T-helper 2 cell (primary cell): ENCODE results near the gene EXOC2.
"Not testable (repeated sequence)": the region's sequence is repeated elsewhere in the genome, so short reads cannot be mapped to it uniquely, and the experiment has no call there.

Experiments used
- DNase-seq, 5 experiments: peaks; one replicate each; pipeline versions ENCODE4 v3.0.0 to v3.0.0-alpha.2; 2012 to 2022

The EXOC2 gene

DNA sequence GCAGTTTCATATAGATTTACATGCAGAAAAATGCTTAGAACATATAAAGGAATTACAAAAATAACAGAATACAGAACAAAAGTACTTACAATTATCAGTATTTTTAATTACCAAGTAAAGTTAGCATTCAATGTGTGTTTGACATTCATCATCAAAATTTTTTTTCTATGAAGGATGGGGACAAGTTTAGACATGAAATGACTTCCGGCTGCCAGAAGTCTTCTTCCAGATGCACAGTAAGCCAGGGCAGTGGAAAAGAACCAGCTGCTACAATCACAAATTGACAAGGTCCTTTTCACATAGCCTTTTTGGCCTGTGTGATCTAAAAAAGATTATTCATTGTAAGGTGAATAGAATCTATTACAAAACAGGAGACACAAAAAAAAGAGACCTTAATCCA, 109.8 kb downstream of the EXOC2 start:
- no peak for DNase-seq

DNA sequence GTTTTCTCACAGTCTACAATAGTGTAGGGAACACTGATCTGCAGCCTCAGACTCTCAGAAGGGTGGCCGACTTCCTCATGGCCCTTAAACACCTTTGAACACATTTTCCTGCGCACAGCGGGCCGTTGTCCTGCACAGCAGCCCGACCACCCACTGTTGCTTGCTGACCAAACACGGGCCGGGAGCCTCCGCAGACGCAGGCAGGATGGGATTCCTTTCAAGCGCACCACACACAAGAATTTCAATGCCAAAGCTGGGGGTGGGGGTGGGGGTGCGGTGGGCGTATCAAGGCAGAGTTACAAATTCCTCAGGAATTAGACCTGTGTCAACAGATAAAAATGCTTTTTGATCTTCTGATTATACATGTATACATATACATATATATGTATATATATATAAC, 110.6 kb downstream of the EXOC2 start:
- DNase-seq, result no peak

DNA sequence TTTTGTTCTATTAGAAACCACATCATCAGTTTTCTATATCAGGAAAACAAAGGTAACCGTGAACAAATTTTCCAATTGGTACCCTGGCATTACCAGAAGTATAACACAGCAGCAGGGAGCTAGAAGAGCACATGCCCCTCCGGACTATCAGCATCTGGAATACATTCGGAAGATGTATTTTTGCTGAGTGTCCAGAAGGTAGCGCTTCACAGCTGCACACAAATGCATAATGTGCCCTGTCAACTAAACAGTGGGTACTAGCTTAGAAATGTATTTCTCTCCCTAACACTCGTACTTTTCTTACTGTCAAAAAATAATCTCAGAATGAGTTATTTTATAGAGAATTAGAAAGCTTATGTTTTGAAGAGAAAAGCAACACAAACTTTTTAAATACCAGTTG, 113.6 kb downstream of the EXOC2 start:
- no peak for DNase-seq

DNA sequence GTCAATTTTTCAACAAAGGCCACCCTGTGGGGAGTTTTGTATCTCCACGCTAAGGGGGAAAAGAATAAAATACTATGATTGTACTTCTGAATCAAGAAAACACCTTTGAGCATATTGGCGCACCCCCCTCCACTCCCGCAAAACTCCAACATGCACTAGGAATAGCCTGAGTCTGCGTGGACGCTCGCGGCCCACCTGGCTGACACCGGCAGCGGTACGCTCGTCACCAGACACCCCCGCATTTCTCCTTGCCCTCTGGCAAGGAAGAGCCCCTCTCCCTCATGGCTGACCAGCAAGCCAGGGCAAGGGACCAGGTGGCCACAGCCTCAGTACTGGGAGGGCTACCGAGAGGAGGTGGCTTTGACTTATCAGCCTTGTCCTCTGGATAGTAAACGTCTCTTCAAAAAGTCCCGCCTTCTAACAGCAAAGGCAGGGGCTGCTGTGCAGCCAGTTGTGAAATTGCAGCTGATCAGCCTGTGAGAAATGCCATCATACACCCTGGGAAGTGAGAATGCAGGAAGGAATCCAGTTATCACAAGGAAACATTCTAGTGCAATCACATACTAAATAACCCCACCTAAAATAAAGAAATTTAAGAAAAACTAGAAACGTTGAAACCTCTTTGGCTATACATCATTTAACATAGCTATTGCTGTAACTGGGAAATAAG, 120.2 kb downstream of the EXOC2 start:
- no peak for DNase-seq

DNA sequence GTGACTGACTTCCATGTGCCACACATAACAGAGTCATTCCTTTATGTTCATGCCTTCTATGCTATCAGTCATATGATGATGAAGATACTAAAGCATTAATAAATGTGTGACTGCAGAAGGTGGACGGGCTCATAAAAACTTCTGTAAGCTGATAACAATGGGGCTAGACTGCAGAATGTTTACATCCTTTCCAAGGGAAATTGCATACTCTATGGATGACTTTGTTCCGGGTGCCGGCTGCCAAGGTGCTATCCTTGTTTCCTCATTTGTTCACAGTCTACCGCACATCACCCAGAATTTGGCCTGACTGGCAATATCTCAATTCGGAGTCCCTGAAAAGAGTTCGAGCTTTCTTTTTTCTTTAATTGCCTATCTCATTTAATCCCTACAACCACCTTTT, 121.0 kb downstream of the EXOC2 start:
- DNase-seq, result no peak

DNA sequence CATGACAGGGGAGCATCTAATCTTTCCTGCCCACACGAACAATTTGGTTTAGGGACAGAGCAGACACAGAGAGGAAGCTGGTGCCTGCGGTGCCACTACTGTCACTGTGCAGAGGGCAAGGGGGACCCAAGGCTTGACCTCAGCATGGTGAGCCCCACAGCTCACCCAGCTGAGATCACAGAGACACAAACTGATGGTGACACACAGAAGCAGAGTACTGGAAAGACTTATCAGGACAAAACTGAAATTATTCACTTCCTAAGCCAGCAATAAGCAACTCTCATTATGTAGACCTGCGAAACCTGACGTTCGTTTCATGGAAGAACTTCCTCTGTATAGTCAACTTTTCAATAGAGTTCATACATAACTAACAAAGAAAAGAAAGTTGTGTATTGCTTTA, 122.1 kb downstream of the EXOC2 start:
- DNase-seq, result peak in 1 of 5 experiments; percentile 32

DNA sequence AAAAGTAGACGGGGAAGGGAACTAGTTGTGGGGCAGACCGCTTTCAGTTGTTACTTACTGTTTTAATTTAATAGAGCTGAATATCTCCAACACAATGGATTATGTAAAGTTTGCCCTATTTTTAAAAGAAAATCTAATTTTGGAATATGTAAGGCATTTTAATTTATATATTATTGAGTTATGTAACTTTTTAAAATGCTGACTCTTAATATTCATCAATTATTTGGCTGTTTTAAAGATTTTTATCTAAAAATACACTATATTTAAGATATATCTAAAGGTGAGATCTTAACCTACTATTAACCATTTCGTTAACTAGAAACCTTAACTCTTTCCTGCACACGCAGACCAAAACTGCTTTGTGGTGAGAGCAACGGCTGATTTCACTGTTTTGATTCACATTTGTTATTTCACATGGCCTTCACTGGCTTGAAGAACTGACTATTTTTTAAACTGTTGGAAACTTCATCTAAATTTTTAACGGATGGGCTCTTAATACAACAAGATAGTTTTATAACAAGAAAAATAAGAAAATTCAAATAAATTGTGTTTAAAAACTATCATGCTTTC, 123.9 kb downstream of the EXOC2 start:
- DNase-seq, result peak in 1 of 5 experiments; percentile 91

DNA sequence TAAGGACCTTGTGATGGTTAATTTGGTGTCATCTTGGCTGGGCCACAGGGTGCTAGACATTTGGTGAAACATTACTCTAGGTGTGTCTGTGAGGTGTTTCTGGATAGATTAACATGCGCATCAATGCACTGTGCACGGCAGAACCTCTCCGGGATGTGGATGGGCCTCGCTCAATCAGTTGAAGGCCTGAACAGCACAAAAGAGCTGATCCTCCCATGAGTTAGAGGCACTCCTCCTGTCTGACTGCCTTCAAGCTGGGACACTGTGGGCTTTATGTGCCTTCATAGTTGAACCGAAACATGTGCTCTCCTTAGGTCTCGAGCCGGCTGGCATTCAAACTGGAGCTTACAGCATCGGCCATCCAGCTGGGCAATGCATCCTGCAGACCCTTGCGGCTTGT, 124.9 kb downstream of the EXOC2 start:
- DNase-seq, result no peak

DNA sequence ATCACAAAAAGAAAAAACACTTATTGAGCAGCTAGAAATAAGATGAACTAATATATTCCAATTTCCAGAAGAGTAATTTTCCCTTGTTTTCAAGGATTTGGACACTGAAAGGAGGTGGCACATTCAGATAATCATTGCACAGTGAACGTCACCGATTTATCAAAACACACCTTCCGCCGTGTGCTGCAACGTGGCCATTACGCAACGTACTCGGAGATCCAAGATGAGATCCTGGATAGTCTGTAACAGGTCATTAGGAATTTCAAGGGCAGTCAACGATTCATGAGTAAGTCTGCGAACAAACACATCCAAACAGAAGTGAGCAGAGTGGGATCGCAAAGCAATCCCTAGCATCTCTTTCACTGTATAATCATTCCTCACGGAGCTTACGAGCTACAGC, 129.1 kb downstream of the EXOC2 start:
- no peak for DNase-seq

DNA sequence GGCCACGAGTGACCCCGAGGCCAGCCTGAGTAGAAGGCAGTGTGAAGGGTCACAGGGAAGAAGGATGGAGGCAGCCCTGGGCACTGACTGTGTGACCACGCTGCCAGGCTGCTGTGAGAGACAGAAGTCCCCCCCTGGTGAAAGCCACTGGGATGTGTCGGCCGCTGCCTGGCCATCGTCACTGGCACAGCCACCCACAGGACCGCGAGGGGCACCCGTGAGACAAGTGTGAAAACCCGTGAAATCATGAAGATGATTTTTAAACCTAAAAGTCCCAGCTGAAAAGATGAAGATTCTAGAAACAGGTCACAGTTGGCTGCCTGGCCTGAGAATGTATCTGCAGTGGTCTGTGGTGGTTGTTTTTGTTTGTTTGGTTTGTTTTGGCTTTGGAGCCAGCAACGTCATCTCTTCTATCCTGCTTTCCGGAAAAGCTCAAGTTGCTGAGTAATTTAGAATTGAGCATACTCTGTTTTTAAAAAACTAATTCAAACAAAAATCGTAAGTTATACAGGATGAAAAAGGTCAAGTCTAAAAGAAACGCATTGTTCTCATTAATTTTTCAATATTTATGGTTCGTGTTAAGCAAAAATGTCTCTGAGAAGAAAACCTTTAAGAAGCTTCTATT, 130.8 kb downstream of the EXOC2 start:
- peak in 1 of 5 experiments; percentile 71 for DNase-seq

DNA sequence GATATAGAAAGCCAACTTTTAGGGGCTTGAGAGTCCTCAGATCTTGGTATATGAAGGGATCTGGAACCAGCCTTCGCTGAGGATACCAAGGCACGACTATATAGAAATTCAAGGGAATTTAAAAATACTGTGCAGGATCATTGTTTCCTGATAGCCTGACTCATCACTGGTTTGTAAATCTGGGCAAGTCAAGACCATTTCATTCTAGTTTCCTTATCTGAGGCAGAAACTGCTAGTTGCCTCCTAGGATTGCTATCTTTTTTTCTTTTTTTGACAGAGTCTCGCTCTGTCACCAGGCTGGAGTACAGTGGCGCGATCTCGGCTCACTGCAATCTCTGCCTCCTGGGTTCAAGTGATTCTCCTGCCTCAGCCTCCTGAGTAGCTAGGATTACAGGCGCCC, 131.6 kb downstream of the EXOC2 start:
- not testable (repeated sequence) for DNase-seq

DNA sequence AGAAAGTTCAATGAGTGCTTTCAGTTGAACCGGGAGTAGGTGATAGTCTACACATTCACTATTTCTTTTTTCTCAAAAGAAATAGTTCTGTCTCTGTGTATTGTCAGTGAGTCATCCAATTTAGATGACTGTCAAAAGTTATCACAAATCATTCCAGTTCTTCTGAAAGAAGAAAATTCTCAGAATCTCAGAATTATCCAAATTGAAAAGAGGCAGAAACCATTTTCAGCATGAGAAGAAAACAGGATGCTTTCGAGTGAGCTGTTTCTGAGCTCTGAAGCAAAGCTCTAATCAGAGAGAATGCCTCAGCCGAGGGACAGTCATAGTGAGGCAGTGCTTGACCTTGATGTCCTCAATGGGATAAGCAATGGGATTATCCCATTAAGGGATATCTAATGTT, 134.0 kb downstream of the EXOC2 start:
- DNase-seq, result peak in 1 of 5 experiments; percentile 66

DNA sequence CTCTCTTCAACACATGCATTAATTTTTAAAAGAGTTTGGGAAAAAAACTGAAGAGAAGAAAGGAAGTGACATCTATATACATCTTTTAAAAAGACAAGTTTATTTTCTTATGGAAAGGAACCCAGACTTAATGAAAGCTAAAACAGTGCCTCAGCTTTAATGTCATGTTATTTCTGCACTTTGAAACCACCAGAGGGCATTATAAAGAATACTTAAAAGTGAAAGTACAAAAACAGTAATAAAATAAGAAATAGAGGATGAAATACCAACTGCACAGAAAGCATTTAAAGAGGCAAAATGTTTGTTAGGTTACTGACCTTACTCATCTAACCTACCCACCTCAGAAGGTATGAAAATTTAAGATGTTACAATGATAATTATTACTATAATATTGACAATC, 134.8 kb downstream of the EXOC2 start:
- peak in 1 of 5 experiments; percentile 59 for DNase-seq

DNA sequence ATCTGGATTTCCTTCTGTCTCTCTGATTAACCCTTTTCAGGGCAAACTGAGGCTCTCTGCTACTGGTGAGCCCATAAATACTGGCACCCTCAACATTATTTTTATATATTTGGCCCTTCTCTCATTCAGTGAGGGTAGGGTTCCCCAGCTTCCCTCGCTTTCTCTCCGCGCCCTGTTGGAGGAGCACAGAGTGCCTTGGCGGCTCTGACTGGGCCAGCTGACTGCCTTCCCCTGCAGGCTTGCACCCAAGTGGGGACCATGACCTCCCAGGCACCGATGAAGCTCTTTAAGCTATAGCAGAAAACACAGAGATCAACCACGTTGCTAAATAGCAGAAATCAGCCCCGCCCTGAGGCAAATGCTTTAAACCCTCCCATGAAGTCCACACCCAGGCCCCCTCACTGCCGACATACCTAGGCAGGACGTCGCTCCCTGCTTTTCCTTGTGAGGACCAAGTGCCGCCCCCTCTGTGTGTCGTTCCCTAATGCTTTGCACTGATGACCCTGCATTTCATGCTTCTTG, 141.0 kb downstream of the EXOC2 start:
- DNase-seq, result no peak

DNA sequence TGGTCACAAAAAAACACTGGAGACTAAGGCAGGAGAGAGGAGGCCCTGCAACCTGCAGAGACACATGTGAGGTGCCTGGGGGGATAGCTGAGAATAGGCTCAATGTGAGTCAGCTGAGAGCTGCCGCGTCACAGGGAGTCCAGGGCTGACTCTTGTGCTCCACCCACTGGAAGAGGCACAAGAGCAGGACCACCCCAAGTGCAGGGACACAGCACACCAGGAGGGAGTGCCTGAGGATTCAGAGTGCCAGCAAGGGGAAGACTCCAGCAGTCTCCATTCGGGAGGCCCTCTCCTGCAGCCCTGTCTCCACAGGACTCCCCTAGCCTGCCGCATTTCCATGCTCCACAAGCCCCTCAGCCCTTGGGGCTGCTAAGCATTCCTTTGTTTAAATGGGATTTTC, 141.5 kb downstream of the EXOC2 start:
- DNase-seq, result peak in 1 of 5 experiments; percentile 75

DNA sequence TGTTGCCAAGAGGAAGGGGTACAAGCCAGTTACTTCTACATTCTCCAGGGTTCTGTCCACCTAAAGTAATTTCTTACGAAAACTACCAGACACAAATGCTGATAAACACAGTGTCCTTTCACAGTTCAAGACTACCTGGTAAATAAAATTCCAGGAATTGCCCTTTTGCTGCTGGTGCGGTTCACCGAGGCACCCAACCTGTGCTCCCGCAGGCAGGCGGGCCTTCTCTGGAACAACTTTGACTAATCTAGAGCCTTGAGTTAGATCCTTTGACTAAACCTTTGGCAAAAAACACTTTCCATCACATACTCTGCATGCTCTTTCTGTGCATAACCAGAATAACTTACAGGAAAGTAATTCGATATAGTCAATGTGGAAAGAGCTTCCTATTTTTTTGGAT, 143.0 kb downstream of the EXOC2 start:
- DNase-seq, result peak in 1 of 5 experiments; percentile 61

DNA sequence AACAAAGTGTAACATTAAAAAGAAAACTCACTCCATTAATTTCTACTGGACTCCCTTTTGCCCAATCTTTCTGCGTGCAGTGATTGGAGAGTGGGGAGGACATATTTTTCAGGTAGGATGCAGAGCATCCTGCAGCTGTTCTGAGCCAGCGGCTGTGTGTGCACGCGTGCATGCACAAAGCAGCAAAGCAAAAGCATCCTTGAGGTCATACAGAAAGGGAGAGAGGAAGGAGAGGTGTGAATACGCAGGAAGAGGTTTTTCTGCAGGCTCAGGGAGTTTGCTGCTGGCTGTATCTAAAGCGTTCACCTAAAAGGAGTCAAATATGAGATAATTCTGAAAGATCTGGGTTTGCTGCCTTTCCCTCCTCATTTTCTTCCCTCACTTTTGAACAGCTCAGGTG, 144.4 kb downstream of the EXOC2 start:
- peak in 1 of 5 experiments; percentile 95 for DNase-seq

DNA sequence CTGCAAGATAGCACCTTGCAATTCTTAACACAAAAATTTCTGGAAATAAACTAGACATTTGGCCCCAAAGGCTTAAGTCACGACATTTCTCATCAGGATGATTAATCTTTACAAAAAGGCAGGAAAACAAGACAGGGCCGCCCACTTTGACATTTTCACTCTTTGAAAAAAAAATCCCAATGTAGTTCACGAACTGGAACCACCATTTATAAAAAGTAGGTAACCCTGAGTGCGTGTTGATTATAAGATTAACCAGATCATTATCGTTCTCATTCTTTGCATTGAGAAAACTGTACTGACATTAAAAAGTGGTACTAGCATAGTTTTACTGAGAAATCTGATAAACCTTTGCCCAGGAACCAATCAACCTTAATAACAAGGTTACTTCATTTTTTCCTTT, 144.8 kb downstream of the EXOC2 start:
- peak in 1 of 5 experiments; percentile 82 for DNase-seq

DNA sequence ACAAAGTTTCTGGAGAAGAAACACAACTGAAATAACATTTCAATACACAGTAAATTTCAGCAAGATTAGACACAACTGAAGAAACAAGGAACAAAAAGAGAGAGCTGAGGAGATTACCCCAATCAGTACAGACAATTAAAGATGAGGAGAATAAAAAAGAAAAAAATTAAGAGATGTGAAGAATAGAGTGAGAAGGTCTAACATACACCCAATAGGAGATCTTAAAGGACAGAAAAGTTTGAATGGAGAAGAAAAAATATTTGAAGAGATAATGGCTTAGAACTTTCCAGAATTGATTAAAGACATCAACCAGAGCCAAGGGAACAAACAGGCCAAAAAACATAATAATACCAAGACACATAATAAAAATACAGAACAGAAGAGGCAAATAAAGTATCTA, 152.4 kb downstream of the EXOC2 start:
- no peak for DNase-seq

DNA sequence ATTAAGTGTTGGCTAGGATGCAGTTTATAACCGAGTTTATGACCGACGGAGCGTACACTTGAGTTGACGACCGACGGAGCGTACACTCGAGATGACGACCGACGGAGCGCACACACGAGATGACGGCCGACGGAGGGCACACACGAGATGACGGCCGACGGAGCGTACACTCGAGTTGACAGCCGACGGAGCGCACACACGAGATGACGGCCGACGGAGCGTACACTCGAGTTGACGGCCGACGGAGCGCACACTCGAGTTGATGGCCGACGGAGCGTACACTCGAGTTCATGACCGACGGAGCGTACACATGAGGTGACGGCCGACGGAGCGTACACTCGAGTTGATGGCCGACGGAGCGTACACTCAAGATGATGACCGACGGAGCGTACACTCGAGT, 155.8 kb downstream of the EXOC2 start:
- DNase-seq, result no peak

DNA sequence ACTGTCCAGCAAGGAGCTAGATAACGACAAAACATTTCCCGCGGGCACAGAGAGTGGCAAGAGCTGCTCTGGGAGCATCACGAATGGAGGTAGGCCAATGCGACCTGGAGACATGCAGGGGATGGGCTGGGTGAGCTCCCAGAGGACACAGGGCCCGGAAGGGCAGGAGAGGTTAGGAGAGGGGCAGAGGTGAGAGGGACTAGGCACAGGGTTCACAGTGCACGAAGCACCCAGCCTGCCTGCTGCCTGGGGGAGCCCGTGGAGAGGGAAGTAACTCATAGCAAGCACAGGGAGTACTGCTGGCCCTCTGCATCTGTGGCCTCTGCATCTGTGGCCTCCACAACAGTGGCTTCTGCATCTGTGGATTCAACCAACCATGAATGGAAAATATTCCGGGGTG, 162.5 kb downstream of the EXOC2 start:
- no peak for DNase-seq

DNA sequence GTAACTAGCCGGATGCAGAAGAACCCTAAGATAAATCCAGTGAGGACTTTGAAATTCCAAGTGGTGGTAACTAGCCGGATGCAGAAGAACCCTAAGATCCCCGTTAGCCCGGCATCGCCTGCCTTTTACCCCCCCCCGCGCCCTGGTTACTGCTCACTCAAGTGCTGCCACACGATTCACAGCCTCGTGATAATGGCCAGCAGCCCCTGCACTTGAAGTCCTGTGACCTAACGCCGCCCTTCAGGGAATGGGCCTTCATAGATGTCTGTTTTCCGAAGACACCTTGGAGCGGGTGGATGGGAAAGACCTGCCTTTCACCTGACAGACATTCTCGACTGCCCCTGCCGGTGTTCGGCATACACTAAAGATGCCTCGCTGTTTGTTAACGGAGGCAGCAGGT, 163.9 kb downstream of the EXOC2 start:
- DNase-seq, result no peak

DNA sequence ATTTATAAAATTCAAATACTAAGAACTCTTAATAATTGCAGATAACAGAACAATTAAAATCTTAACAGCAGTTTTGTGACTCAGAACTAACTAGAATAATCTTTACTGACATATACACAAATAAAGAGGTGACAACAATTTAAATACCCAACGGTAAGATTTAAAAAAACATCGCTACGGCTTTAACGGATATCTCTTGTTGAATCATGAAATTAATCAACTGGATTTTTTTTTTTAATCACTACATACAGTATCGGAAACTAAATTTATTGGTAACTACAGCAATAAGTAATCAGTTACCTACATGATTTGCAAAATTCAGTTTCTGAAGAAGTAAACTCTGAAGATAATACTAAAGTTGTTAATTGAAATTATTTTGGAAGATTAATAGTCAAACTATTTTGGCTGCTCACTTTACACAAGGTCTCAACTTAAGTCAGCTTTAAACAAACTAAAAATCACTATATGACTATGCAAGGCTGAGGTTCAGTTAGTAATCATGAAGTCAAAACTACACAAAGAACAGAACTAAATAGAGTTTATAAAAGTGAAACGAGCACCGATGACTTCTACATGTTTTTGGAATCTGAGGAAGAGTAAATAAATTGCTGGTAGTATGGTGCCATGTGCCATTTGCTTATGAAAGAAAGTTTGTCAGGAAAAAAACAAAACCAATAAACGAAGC, 164.8 kb downstream of the EXOC2 start:
- peak in 1 of 5 experiments; percentile 71 for DNase-seq

DNA sequence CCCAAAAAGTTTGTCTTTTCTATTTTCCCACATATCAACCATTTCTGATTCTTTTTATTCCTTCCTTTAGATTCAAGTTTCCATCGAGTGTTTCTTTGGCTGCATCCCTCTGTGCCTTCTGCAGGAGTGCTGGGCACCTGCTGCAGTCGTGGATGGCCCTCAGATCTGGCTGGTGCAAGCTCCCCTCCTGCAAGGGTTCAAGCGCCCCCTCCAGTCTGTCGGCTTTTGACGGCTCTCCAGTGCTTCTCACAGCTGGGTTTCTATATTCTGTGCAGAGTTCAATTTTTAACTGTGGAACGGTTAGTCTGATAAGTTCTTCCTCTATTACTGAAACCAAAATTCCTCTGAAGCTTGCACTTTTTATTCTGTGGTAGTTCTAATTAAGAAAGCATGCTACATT, 168.1 kb downstream of the EXOC2 start:
- peak in 1 of 5 experiments; percentile 68 for DNase-seq
